ENCODE data around the gene TOX2. TPM values are rescaled to one million over a fixed set of nuclear protein-coding genes. Genes with fewer than 3 reads are reported as not detected.

Gene TOX2
- total RNA-seq, 1 donor from 2014 or later: 2.8 TPM

GRCh38 chr20:44087857-44088120 is 173.1 kb downstream of the TOX2 start:
- H3K4me3 Mint-ChIP-seq (ENCODE audit: low read depth): no peak overlapping the region
- TF ChIP-seq CTCF (IDR thresholded peaks at IDR 0.05; ENCODE audit: unreplicated experiment): no peak
- H3K4me1 Mint-ChIP-seq (ENCODE audit: low read depth): peaks cover under 1% of the 10 kb centered on the region
- H3K9me3 Mint-ChIP-seq (ENCODE audit: low read depth): no peaks in the 10 kb centered on the region
- no peak overlapping the region for H3K27ac Mint-ChIP-seq
- H3K36me3 Mint-ChIP-seq (ENCODE audit: insufficient read depth): no peaks in the 10 kb centered on the region
- no peak for DNase-seq (ENCODE audit: low spot score, unreplicated experiment)
- peaks cover under 1% of the 10 kb centered on the region for H3K27me3 Mint-ChIP-seq

- TF ChIP-seq CTCF (IDR thresholded peaks at IDR 0.05; ENCODE audit: unreplicated experiment): no peak
- H3K27me3 Mint-ChIP-seq: peaks cover 3% of the 10 kb centered on the region
- peaks cover 2% of the 10 kb centered on the region for H3K4me1 Mint-ChIP-seq (ENCODE audit: low read depth)
- H3K9me3 Mint-ChIP-seq (ENCODE audit: low read depth): no peaks in the 10 kb centered on the region
- no peak for DNase-seq (ENCODE audit: low spot score, unreplicated experiment)
- no peaks in the 10 kb centered on the region for H3K36me3 Mint-ChIP-seq (ENCODE audit: insufficient read depth)
- H3K27ac Mint-ChIP-seq: no peak overlapping the region
- no peak overlapping the region for H3K4me3 Mint-ChIP-seq (ENCODE audit: low read depth)
Measured at GRCh38 chr20:44089987-44090674, 175.5 kb downstream of the TOX2 start.

DNA sequence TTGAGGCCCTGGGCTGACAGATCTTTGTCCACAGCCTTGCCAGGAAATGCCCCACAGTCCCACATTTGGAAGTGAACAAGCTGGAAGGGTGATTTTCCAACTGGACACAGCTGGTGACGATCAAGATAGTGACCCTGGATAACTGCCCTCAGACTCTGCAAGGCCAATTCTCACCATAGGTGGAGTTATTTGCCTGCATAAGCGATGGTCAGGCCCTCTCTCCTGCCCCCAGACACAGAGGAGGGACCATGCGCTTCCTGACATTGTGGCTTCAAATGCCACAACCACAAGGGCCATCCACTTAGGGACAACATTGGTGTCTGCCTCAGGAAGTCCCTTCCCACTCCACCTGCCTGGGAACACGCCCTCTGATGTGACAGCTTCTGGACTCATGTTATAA is 176.4 kb downstream of the TOX2 start:
- H3K9me3 Mint-ChIP-seq (ENCODE audit: low read depth): no peaks in the 10 kb centered on the region
- H3K4me3 Mint-ChIP-seq (ENCODE audit: low read depth): no peak overlapping the region
- H3K36me3 Mint-ChIP-seq (ENCODE audit: insufficient read depth): no peaks in the 10 kb centered on the region
- H3K27ac Mint-ChIP-seq: no peak overlapping the region
- peaks cover 2% of the 10 kb centered on the region for H3K4me1 Mint-ChIP-seq (ENCODE audit: low read depth)
- peaks cover 3% of the 10 kb centered on the region for H3K27me3 Mint-ChIP-seq
- no peak for TF ChIP-seq CTCF (IDR thresholded peaks at IDR 0.05; ENCODE audit: unreplicated experiment)
- DNase-seq (ENCODE audit: low spot score, unreplicated experiment): no peak

GRCh38 chr20:44092551-44093248 is 178.0 kb downstream of the TOX2 start:
- peaks cover 3% of the 10 kb centered on the region for H3K27me3 Mint-ChIP-seq
- peaks cover 6% of the 10 kb centered on the region for H3K4me1 Mint-ChIP-seq (ENCODE audit: low read depth)
- TF ChIP-seq CTCF (IDR thresholded peaks at IDR 0.05; ENCODE audit: unreplicated experiment): peak; percentile 54
- H3K4me3 Mint-ChIP-seq (ENCODE audit: low read depth): no peak overlapping the region
- no peaks in the 10 kb centered on the region for H3K9me3 Mint-ChIP-seq (ENCODE audit: low read depth)
- H3K36me3 Mint-ChIP-seq (ENCODE audit: insufficient read depth): no peaks in the 10 kb centered on the region
- no peak overlapping the region for H3K27ac Mint-ChIP-seq
- no peak for DNase-seq (ENCODE audit: low spot score, unreplicated experiment)

DNA sequence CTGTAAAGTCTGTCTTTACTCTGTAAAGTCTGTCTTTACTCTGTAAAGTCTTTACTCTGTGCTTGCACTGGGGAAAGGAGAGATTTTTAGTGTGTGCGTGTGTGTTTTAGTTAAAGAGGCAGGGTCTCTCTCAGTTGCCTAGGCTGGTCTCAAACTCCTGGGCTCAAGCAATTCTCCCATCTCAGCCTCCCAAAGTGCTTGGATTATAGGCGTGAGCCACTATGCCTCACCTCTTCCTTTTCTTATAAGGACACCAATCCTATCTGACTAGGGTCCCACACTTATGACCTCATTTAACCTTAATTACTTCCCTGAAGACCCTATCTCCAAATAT is 178.6 kb downstream of the TOX2 start:
- peaks cover 10% of the 10 kb centered on the region for H3K4me1 Mint-ChIP-seq (ENCODE audit: low read depth)

More for the DNA sequence above, 178.6 kb downstream of the TOX2 start:
- Mint-ChIP-seq H3K27ac (no peak overlapping the region), H3K36me3 (ENCODE audit: insufficient read depth) (no peaks in the 10 kb centered on the region), H3K27me3 (peaks cover 3% of the 10 kb centered on the region), H3K9me3 (ENCODE audit: low read depth) (no peaks in the 10 kb centered on the region), H3K4me3 (ENCODE audit: low read depth) (no peak overlapping the region)
- no peak for TF ChIP-seq CTCF (IDR thresholded peaks at IDR 0.05; ENCODE audit: unreplicated experiment)
- DNase-seq (ENCODE audit: low spot score, unreplicated experiment): no peak

Measured in progenitor cell of endocrine pancreas (in vitro differentiated cells).